RWPE1 (cell line): ENCODE measurements around the gene RTEL1.

Experiments used
- CTCF ChIA-PET: fragments of 350-600 bp; sonication (Branson Sonifier 250); formaldehyde crosslinking; extraction: SDS; loops from one replicate; lab custom pipeline; 2021; lab: Yijun Ruan, JAX
- POLR2A ChIA-PET: fragments of 400-600 bp; formaldehyde crosslinking; extraction: SDS; loops from one replicate; lab custom pipeline; 2020; ENCODE audit warnings: antibody characterized with exemption; ENCODE audit not compliant: low non-redundant PET; lab: Yijun Ruan, JAX
- DNase-seq: peaks from one replicate; pipeline ENCODE4 v3.0.0; 2012; ENCODE audit warnings: low spot score
- H3K27ac ChIP-seq: fragments of 450-650 bp; 2 replicates; pipeline ENCODE4 v1.5.1; 2017
- CTCF ChIP-seq: fragments of 450-650 bp; conservative IDR thresholded peaks from 2 replicates; pipeline ENCODE4 v1.5.1; 2017; ENCODE audit warnings: low read depth, mild to moderate bottlenecking

The RTEL1 gene

GRCh38 chr20:63741676-63742380, 83.7 kb downstream of the RTEL1 start:
- H3K27ac ChIP-seq: peak overlapping the region; percentile 99
- ChIA-PET POLR2A (interaction anchor here (0.5 to 1.2 kb wide), 3 partner anchors 34 to 196 kb away, joined by 3 to 5 read pairs (median 3); partner anchors contain the start of genes ARFRP1 and ZGPAT), CTCF (interaction anchor here (0.6 to 1.3 kb wide), 6 partner anchors 10 to 297 kb away, joined by 3 to 4 read pairs (median 3); partner anchors contain the start of gene ARFRP1)
- DNase-seq: no peak
- TF ChIP-seq CTCF: no peak

- ChIA-PET CTCF (interaction anchor here (0.6 to 1.2 kb wide), 4 partner anchors 9 to 113 kb away, joined by 3 read pairs; no protein-coding TSS in a partner anchor), POLR2A (interaction anchor here (0.5 to 1.2 kb wide), 5 partner anchors 31 to 372 kb away, joined by 4 to 7 read pairs (median 5); partner anchors contain the start of genes ARFRP1 and ZGPAT)
- DNase-seq: no peak
- TF ChIP-seq CTCF: no peak
- peak overlapping the region; percentile 99 for H3K27ac ChIP-seq
These were observed 84.4 kb downstream of the RTEL1 start for GRCh38 chr20:63742381-63743024.

DNA sequence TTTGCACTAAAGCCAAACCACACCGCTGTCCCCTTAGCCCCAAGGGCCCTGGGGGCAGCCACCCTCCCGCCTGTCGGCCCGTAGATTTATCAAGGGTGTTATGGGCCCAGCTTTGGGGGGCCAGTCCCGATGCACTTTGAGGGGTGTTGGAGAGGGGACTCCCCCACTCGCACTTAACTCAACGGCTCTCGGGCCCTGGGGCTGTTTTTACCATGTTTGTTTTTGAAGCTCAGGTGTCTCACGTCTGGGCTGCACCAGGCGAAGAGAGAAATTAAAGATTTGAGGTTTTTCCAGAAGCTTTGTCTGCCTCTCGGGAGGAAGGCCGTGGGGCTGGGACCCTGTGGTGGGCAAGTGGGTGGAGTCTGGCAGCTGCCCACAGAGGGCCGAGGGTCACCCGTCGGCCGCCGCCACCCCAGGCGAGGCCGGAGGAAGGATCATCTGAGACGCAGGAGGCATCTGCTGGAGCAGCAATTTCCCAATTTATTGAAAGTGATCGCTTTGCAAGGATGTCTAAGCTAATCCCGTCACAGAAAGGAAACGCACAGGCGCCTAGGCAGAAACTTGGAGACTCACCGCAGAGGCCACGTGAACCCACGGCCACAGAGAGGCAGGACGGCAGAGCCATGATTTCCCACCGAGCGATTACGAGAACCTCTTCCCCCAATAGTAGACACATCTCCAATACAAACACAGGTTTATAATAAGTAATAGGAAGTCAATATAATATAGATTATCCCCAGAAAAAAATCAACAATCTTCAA, 85.3 kb downstream of the RTEL1 start:
- H3K27ac ChIP-seq: peak overlapping the region; percentile 99
- TF ChIP-seq CTCF: no peak
- ChIA-PET CTCF (interaction anchor here (0.7 to 1.2 kb wide), 2 partner anchors 43 to 112 kb away, joined by 3 read pairs; no protein-coding TSS in a partner anchor), POLR2A (interaction anchor here (0.5 to 0.6 kb wide), 4 partner anchors 30 to 111 kb away, joined by 3 to 7 read pairs (median 5); no protein-coding TSS in a partner anchor)
- DNase-seq: no peak

- CTCF ChIA-PET: no interaction called here
- peak overlapping the region; percentile 56 for H3K27ac ChIP-seq
- POLR2A ChIA-PET: no interaction called here
- DNase-seq: no peak
- no peak for TF ChIP-seq CTCF
These were observed 86.0 kb downstream of the RTEL1 start for GRCh38 chr20:63744158-63744557.

DNA sequence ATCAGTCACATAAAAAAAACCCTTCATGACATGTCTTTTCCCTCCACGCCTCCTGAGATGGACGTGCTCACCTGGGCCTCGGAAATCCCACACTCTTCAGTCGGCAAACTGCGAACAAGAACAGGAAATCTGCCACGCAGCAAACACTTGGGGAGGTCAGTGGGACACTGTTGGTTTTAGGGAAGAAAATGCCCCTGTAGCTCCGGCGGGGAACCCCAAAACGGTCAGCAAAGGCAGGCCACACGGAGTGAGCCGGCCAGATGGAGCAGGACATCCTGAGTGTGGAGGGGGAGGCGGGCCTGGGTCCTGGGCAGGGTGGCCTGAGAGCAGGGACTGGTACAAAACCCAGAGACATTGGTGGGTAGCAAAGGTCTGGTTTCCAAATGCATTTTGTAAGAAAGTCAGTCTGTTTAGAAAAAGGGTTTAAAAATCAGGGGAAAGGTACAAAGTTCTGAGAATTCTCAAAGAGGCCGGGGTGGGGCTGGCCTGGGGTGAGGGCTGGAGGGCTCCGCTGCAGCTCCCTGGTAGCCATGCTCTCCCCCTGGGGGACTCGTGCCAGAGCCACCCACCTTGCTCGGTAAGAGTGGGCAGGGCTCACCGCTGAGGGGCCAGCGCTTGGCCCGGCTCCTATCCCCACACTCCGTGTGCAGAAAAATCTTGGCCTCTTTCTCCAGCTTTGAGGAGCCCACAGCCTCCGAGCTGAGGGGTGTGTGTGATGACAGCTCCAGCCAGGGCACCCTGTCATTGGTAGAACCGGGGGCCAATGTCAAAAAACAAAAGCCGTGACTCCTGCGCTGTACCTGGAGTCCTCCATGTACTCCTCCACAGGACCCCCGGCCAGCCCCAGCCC, 86.7 kb downstream of the RTEL1 start:
- ChIA-PET CTCF (interaction anchor here (0.6 to 1.1 kb wide), 2 partner anchors 38 to 72 kb away, joined by 3 to 4 read pairs; no protein-coding TSS in a partner anchor), POLR2A (no interaction called here)
- H3K27ac ChIP-seq: peak overlapping the region; percentile 56
- TF ChIP-seq CTCF: no peak
- no peak for DNase-seq
